Activated T-cell treated with anti-CD3 and anti-CD28 coated beads for 48 hours (primary cell): Measurements from ENCODE around the gene EPHB2.
"Not testable (repeated sequence)": the region's sequence is repeated elsewhere in the genome, so short reads cannot be mapped to it uniquely, and the experiment has no call there.

Source experiments
- DNase-seq: peaks from one replicate; pipeline ENCODE4 v3.0.0-alpha.2; 2020; ENCODE audit warnings: low read depth

EPHB2 gene

DNA sequence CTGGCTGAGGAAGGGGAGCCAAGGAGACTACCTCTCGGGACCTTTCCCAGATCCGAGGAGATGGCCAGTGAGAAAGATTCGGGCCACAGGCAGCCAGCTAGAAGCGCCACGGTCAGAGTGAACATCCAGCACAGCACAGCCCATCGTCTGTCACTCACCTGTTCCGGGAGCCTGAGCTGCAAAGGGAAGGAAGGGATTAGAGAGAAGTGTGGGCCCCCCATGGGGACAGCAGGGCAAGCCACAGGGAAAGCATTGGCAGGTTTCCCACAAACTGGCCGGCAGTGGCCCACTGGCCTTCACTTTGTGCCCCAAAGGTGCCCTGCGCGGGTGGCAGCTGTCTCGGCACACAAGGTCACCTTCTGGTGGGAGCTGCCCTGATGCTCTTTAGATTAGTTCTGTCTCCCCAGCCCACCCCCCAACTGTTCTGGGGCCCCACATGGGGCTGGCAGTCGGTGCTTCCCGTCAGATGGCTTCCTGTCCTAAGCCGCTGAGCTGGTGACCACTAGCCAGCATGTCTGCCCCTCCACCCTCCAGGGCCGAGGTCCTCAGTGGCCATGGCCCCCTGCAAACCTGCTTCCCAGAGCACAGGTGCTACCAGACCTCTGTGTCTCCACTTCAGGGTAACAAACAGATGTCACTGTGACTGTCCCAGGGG, 205.3 kb downstream of the EPHB2 start:
- DNase-seq, result no peak

DNA sequence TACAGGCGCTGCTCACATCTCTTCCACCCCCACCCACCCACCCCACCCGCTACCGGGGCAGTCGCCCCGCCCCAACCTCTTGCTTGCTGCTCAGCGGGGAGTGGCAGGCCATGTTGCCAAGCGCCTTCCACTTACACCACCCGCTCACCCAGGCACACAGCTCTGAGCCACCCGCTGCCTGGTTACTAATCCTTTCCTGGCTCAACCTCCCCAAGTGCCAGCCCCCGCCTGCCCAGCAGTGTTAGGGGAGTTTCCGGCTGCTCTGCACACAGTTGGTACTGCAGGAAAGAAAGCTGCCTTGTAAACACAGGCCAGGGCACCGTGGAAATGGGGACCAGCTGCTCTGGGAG, 205.8 kb downstream of the EPHB2 start:
- DNase-seq, result no peak

DNA sequence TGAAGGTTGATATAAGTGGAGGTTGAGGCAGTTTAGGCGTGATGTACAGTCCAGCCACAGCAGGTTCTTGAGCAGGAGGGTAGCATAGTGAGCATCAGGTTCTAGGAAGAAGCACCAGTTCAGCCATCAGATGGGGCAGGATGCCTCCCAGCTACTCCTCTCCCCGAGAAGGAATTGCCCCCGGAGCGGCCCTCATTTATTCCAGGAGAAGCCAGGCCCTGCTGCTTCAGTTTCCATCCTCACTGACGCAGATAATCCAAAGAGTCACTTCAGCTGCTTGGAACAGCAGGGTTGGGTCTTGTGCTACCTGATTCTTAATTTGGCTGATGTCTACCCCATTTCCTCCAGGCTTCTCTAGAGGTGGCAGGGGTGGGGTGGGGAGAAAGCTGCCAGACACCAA, 207.3 kb downstream of the EPHB2 start:
- DNase-seq, result no peak

DNA sequence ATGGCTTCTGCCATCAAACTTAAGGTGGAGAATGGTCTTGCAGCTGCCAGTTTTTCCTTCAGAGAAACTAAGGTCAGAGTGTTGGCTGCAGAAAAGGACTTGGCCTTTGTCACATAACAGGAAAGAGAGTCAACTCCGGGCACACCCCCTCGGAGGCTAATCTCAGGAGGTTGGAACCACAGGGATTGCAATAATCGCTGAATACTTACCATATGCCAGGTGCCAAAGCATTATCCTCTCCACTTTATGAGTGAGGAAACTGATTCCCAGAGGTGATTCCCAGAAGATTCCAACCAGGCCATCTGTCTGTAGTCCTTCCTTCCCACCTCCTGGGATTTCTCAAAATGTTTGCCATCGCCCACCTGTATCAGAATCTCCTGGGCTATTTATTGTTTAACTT, 208.0 kb downstream of the EPHB2 start:
- DNase-seq, result no peak

DNA sequence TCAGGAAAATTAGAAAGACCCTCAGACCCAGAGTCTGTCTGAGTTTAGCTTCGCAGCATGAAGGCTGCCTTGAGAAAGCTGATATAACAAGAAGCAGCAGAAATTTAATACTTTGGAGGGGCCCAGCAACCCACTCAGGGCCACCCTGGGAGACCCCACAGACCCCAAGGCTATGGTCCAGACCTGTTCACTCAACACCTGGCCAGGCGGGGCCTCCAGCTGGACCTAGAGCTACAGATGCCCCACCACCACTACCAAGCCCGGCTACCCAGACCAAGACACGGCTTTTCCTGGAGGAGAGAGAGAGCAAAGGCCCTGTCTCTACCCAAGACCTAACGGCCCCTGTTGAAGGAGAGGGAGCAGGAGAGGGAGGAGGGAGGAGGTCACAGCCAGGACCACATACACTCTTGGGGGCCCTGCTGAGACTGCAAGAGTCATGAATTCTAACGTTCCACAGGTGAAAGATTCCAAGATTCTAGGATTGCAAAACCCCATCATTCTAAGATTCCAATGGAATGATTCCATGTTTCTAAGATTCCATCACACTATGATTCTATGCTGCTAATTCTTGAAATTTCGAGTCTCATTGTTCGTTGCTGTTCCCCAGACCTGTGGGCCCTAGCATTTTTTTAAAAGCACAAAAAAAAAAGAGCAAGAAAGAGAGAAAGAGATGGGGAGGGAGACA, 208.8 kb downstream of the EPHB2 start:
- DNase-seq, result no peak

DNA sequence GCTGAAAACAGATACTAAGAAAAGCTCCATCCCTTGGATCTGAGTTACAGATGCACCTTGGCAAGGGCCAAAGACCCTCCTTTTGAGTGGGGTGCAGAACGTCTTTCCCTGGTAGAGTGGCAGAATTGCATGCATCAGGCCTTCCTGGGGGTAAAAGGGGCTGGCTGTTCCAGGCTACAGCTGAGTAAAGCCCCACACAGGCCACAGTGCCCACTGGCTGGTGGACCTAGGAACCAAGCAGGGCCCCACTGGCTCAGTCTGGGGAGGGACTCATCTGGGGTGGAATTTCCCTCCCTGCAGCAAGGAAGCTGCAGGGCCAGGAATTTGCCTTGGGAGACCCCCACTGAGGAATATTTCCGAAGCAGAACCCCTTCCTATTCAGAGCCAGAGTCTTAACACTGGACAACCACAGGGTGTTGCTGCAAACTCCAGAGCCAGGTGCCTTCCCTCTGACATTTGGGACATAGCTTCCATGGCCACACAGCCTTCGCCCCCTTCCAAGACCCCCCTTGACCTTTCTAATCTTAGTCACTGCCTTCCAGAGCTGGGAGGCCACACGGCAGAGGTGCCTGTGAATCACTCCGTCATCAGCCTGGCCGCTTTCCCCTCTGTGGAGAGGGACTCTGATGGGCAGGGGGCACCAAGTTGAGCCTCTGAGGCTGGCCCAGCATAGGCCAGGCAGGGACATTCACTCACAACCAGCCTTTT, 209.5 kb downstream of the EPHB2 start:
- DNase-seq, result no peak

DNA sequence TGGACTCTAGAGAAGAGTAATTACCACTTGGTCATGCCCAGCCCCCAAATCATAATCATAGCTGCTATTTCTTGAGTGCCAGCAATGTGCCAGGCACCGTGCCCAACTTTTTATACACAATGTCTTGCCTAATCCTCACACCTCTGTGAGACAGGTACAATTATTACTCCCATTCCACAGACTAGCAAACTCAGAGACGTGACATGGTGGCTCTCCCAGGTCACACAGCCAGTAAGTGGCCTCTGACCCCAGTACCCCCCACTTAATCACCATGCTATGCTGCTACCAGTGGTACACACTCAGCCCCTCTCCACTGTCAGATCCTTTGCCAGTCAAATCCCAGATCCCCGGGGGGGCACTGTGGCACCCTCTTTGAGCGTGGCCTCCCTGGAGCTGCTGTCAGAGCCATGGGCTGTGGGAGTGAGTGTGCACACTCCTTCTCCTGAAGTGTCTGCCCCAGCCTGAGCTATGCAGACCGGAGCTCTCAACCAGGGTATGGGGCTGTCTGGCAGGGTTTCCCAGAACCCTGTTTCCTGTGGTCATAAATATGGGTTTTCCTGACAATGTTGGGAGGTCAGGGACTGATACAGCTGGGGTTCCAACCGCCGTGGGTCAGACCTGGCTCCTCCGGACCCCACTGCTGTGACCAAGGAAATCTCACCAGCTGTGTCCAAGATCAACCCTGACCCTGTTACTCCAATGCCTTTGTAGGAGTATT, 210.3 kb downstream of the EPHB2 start:
- DNase-seq, result no peak

DNA sequence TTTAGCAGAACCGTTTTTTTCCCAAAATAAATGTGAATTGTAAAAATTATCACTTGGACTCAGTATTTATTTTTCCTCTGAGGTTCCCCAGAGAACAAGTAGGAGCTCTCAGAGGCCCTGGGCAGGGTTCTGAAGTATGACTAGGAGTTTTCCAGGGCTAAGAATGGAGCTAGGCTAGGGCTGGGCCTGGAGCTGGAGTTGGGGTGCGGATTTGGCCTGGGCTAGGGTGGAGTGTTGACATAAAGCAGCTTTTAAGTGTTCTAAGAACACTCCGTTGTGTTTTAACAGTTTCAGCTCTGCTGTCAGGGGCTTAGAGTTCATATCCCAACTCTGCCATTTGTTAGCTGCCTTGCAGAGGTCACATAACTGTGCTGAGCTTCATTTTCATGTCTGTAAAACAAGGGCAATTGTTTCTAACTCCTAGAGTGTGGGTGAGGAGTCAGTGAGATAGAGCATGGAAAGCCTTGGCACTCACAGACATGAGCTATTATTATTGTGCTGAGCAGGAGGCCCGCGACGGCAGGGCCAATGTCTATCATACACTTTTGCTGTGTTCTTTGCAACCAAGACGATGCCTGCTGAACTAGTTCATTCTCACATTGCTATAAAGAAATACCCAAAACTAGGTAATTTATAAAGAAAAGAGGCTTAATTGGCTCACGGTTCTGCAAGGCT, 210.9 kb downstream of the EPHB2 start:
- DNase-seq, result no peak

DNA sequence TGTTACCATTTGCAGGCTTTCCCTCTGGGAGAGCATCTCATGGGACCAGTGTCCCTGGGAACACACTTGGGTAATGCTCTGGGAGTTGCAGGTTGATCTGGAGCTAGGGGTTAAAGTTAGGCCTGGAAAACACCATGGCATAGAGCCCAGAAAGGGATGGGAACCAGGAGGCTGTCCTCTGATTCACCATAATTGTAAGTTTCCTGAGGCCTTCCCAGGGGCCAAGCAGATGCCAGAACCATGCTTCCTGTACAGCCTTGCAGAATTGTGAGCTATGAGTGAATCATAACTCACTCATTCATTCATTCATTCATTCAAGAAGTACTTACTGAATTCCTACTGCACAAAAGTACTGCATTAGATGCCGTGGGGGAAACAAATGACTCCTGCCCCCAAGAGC, 212.0 kb downstream of the EPHB2 start:
- no peak for DNase-seq

DNA sequence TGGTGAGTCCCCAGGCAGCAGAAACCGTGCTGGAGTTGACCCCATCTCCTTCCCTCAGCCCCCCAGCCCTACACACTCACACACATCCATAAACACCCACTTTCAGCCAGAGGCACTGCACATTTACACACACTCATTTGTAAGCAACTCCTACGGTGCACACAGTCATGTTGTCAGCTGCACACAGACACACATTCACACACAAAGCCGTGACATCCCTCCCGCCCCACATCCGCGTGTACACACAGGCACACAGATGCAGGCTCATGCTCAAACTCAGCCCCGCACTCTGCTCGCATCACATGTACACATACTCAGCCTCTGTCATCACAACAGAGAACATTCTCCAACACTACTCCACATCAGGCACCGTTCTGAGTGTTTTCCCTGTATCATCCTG, 214.5 kb downstream of the EPHB2 start:
- no peak for DNase-seq

DNA sequence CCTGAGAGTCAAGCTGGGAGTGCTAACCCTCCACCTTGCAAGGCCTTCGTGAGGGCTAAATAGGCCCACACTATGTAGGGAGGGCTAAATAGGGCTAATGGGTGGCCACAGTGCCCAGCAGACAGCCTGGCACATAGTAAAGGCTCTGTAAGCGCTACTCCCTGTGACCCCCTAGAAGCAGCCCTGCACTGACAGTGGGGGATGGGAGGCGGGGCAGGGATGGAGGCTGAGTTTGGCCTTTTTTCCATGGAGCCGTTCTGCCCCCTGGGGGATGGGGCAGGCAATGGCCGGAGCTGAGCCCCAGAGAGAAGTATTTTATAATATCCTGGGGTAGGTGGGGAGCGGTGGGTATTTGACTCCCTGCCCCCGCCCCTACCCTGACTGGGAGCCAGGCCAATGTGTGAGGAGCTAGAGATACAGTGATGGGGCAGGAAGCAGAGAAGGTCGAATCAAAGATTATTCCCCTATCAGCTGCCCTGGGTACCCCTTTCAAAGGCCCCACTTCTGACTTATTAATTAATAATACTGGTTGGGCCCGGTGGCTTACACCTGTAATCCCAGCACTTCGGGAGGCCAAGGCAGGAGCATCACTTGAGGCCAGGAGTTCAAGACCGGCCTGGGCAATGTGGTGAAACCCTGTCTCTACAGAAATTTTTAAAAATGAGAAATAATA, 219.7 kb downstream of the EPHB2 start:
- peak; percentile 32 for DNase-seq

DNA sequence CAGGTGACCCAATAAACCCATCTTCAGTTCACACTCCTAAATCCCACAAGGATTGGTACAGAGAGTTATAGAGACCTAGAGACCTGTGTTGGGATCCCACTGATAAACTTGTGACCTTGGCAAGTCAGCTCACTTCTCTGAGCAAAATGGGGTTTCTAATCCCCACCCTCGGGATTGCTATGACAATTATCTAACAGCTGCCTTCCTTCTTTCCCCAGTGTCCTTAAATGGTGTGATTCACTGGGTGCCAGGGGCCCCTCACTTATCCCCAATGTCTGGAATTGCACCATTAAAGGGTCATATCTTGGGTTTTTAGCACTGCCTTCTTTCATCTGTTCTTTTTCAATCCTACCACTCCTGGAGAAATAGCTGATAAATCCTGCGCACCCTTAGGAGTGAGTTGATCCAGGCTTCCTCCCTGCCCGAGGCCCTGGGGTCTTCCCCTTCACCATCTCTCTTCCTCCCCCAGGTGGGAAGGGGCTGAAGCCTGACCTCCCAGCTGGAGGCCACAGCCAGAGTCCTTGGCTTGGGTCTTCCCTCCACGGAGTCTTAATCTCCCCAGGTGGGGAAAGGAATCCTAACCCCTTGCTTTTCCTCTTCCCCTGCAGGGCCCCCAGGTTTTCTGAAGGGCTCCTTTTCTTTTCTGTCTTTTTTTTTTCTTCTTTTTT, 222.3 kb downstream of the EPHB2 start:
- DNase-seq, result no peak

DNA sequence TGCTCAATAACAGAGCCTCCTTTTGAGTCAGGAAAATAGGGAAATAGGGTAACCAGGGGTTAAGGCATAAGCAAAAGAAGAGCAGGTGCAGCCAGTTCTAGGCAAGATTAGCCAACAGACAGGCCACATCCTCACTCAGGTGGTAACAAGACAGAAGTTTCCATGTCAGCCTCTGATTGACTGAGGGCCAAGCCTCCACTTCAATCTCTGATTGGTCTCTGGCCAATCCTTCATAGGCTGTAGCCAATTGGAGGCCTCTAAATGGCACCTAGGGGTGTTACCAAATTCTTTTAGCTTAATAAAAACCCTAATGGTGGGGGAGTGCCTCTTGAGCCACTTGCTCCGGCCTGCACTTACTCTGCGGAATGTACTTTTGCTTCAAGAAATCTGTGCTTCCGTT, 224.8 kb downstream of the EPHB2 start:
- DNase-seq, result no peak

DNA sequence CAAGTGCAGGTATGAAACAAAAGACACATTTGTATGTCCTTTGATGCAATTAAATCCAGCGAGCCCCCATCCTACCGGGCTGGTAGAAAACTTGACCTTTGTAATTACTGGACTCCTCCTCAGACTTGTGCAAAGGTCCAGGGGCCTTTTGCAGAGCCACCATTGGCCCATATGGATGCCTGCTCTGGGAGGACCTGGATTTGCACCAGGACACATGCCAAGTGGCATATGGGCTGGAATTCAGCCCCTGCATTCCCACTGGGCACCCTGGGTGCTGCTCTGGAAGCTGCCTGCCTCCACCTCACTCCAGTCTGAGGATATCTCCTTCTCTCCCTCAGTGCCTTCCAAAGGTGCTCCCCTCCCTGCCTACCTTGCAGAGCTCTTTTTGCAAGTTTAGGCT, 226.0 kb downstream of the EPHB2 start:
- no peak for DNase-seq

DNA sequence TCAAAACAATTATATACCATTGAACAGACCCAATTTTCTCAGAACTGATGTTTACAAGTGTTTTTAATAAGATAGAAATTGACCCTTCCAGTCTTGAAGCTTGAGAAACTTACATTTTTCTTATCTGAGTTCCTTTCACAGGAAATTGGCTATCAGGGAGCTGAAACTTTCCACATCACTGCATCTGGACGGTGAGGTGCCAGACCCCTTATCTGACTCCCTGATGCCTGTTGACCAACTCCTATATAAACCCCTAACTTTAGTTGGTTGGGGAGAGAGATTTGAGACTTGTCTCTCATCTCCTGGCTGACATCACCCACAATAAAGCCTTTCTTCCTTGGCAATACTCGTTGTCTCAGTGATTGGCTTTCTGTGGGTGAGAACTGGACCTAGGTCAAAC, 230.6 kb downstream of the EPHB2 start:
- no peak for DNase-seq

DNA sequence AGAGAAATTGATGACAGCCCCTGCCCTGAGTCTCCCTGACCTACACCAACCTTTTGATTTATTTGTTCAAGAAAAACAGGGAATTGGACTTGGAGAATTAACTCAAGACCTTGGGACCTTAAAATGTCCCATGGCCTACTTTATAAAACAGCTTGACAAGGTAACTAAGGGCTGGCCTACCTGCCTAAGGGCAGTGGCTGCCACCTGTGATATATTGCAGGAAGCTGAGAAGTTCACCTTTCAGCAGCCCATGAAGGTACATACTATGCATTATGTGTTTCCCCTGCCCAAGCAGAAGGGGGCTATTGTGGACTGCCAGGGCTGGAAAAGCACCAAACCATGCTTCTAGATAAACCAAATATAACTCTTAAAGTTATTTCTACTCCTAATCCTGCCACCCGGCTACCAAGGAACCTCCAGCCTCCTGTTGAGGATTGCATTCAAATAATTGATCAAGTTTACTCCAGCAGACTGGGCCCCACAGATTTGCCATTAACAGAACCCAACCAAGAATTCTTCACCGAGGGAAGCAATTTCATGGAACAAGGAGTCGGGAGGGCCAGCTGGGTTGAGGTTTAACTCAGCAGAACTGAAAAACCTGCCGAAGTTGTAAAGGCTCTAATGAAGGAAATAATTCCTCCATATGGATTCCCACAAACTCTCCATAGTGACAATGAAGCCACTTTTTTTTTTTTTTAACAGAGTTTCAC, 233.9 kb downstream of the EPHB2 start:
- no peak for DNase-seq

DNA sequence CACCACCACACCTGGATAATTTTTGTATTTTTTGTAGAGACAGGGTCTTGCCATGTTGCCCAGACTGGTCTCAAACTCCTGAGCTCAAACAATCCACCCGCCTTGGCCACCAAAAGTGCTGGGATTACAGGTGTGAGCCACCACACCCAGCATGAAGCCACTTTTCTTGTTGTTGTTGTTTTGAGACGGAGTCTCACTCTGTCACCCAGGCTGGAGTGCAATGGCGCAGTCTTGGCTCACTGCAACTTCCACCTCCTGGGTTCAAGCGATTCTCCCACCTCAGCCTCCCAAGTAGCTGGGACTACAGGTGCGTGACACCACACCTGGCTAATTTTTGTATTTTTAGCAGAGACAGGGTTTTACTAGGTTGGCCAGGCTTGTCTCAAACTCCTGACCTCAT, 234.5 kb downstream of the EPHB2 start:
- not testable (repeated sequence) for DNase-seq

DNA sequence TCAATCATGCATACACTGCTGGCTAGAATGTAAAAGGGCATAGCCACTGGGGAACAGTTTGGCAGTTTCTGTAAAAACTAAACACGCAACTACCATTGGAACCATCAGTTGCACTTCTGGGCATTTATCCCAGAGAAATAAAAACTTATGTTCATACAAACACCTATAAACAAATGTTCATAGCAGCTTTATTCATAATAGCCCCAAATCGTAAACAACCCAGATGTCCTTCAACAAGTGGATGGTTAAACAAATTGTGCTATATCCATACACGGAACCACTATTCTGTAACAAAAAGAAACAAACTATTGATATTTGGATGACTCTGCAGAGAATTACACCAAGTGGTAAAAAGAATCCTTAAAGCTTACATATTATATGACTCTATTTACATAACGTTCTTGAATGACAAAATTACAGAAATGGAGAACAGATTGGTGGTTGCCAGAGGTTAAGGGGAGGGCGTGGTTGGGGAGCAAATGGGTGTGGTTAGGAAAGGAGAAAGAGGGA, 239.2 kb downstream of the EPHB2 start:
- DNase-seq, result no peak

DNA sequence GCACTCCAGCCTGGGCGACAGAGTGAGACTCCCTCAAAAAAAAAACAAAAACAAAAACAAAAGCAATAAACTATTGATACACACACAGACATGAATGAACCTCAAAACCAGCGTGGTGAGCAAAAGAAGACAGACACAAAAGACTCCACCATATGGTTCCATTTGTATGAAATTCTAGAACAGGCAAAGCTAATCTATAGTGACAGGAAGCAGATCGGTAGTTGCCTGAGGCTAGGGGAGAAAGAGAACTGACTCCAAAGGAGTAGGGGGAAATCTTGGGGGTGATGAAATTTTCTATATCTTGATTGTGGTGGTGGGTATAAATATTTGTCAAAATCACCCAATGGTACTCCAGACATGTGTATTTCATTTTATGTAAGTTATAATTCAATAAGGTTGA, 241.2 kb downstream of the EPHB2 start:
- no peak for DNase-seq

DNA sequence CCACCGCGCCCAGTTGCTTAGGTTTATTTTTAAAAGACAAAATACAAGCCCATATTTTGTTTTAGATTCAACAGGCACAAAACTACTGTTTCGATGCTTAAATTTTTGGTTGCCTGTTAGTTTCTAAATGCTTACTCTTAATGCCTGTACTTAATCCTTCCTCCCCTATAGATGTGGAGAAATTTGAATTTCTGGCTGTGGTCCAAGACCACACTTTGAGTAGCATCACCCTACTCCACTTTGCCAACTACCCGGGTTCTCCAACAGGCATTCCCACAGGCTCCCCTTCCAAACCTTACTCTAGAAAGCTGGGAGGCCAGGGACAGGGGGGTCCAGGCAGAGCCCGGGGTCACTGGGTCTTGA, 242.0 kb downstream of the EPHB2 start:
- no peak for DNase-seq
